Measurements from ENCODE around the gene MYO10.

MYO10 gene

GRCh38 chr5:16963821-16964220, 27.7 kb upstream of the MYO10 start:
- no peaks in the 10 kb centered on the region for H3K9me3 ChIP-seq (ENCODE audit: low read length)
- no peaks in the 10 kb centered on the region for H3K27me3 ChIP-seq (ENCODE audit: insufficient read depth, low read length)
- no peaks in the 10 kb centered on the region for H3K4me1 ChIP-seq (ENCODE audit: insufficient read depth, low read length)
- no peaks in the 10 kb centered on the region for H3K36me3 ChIP-seq (ENCODE audit: insufficient read depth, low read length)
- H2AFZ ChIP-seq (ENCODE audit: low read depth, low read length): no peak overlapping the region
- no peak overlapping the region for H3K4me3 ChIP-seq (ENCODE audit: low read length)

DNA sequence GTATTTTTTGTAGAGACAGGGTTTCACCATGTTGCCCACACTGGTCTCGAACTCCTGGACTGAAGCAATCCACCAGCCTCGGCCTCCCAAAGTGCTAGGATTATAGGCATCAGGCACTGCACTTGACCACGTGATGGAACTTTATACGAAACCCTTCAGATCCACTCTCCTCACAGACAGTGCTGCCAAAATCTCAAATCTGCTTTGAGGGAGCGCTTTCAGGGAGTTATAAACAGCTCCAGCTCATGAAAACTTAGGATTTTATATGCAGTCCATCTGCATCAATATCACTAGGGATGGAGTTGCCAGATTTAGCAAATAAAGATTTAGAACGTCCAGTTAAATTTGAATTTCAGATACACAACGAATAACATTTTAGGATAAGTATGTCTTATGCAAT, 25.0 kb upstream of the MYO10 start:
- H3K27me3 ChIP-seq (ENCODE audit: insufficient read depth, low read length): no peaks in the 10 kb centered on the region
- H3K4me1 ChIP-seq (ENCODE audit: insufficient read depth, low read length): no peaks in the 10 kb centered on the region
- no peaks in the 10 kb centered on the region for H3K9me3 ChIP-seq (ENCODE audit: low read length)
- H3K4me3 ChIP-seq (ENCODE audit: low read length): no peak overlapping the region
- no peak overlapping the region for H2AFZ ChIP-seq (ENCODE audit: low read depth, low read length)
- H3K36me3 ChIP-seq (ENCODE audit: insufficient read depth, low read length): no peaks in the 10 kb centered on the region

DNA sequence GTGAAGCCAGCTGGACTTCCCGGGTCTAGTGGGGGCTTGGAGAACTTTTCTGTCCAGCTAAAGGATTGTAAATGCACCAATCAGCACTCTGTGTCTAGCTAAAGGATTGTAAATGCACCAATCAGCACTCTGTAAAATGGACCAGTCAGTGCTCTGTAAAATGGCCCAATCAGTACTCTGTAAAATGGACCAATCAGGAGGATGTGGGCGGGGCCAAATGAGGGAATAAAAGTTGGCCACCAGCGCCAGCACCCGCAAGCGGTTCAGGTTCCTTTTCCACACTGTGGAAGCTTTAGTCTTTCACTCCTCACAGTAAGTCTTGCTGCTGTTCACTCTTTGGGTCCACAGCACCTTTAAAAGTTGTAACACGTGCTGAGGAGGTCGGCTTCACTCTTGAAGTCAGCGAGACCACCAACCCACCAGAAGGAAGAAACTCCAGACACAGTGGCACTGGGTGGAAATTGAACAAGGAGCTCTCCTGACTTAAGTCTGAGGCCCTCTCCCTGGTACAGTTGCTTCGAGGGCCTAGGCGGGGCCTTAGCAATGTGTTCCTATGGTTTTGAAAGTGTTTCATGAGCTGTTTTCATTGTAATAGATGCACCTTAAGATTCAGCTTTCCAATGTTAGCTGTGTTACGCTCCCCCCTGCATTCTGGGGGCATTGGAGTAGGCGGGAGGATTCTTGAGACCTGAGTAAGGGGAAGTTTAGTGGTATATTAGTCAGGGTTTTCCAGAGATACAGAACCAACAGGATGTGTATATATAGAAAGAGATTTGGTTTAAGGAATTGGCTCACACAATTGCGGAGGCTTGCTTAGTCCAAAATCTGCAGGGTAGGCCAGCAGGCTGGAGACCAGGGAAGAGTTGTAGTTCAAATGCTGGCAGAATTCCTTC, 21.5 kb upstream of the MYO10 start:
- H3K4me3 ChIP-seq (ENCODE audit: low read length): no peak overlapping the region
- H3K36me3 ChIP-seq (ENCODE audit: insufficient read depth, low read length): no peaks in the 10 kb centered on the region
- H3K4me1 ChIP-seq (ENCODE audit: insufficient read depth, low read length): no peaks in the 10 kb centered on the region
- H3K9me3 ChIP-seq (ENCODE audit: low read length): no peaks in the 10 kb centered on the region
- H3K27me3 ChIP-seq (ENCODE audit: insufficient read depth, low read length): no peaks in the 10 kb centered on the region
- H2AFZ ChIP-seq (ENCODE audit: low read depth, low read length): no peak overlapping the region

- Histone ChIP-seq H3K27me3 (ENCODE audit: insufficient read depth, low read length) (no peaks in the 10 kb centered on the region), H3K9me3 (ENCODE audit: low read length) (no peaks in the 10 kb centered on the region)
Observed at GRCh38 chr5:16953729-16954128, 17.6 kb upstream of the MYO10 start.

DNA sequence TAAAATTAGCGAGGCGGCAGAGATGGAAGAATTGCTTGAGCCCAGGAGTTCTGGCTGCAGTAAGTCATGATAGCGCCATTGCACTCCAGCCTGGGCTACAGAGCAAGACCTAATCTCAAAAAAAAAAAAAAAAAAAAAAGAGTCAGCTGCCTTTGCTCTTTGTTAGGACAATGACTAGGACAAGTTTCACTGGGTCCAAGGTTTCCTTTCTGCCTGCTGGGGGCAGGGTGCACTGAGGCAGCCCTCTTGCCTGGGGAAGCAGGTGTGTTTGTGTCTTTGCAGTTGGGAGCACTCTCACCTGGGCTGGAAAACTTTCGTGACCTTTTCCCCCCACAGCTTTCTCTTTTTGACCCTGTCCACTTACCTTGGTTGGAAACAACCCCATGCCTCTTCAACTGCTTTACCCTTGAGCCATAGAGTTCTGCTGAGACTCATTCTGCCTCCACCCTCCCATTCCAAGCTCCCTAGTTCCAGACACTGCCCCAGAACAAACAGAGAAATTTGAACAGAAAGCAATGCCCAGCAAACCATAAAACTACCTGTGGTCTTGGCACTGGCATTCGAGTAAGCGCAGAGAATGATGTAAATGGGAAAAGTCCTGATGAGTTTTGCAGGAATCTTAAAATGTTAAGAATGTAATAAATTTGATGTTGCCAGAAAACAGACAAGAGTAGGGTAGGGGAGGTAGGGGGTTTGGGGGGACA, 17.0 kb upstream of the MYO10 start:
- H3K4me1 ChIP-seq (ENCODE audit: insufficient read depth, low read length): no peaks in the 10 kb centered on the region
- no peak overlapping the region for H2AFZ ChIP-seq (ENCODE audit: low read depth, low read length)
- H3K4me3 ChIP-seq (ENCODE audit: low read length): no peak overlapping the region
- H3K36me3 ChIP-seq (ENCODE audit: insufficient read depth, low read length): no peaks in the 10 kb centered on the region
- no peaks in the 10 kb centered on the region for H3K9me3 ChIP-seq (ENCODE audit: low read length)
- H3K27me3 ChIP-seq (ENCODE audit: insufficient read depth, low read length): no peaks in the 10 kb centered on the region

More at GRCh38 chr5:16953729-16954128, 17.6 kb upstream of the MYO10 start:
- H2AFZ ChIP-seq (ENCODE audit: low read depth, low read length): no peak overlapping the region
- no peaks in the 10 kb centered on the region for H3K36me3 ChIP-seq (ENCODE audit: insufficient read depth, low read length)
- H3K4me1 ChIP-seq (ENCODE audit: insufficient read depth, low read length): no peaks in the 10 kb centered on the region
- H3K4me3 ChIP-seq (ENCODE audit: low read length): no peak overlapping the region

- Histone ChIP-seq H3K9me3 (ENCODE audit: low read length) (peaks cover 4% of the 10 kb centered on the region), H3K27me3 (ENCODE audit: insufficient read depth, low read length) (no peaks in the 10 kb centered on the region), H3K4me3 (ENCODE audit: low read length) (no peak overlapping the region), H3K4me1 (ENCODE audit: insufficient read depth, low read length) (no peaks in the 10 kb centered on the region), H3K36me3 (ENCODE audit: insufficient read depth, low read length) (no peaks in the 10 kb centered on the region), H2AFZ (ENCODE audit: low read depth, low read length) (no peak overlapping the region)
Observed at GRCh38 chr5:16946725-16947124, 10.6 kb upstream of the MYO10 start.

GRCh38 chr5:16944816-16945562, 8.9 kb upstream of the MYO10 start:
- Histone ChIP-seq H3K9me3 (ENCODE audit: low read length) (peaks cover 4% of the 10 kb centered on the region), H3K4me1 (ENCODE audit: insufficient read depth, low read length) (no peaks in the 10 kb centered on the region), H3K4me3 (ENCODE audit: low read length) (no peak overlapping the region), H3K36me3 (ENCODE audit: insufficient read depth, low read length) (no peaks in the 10 kb centered on the region), H2AFZ (ENCODE audit: low read depth, low read length) (no peak overlapping the region), H3K27me3 (ENCODE audit: insufficient read depth, low read length) (peaks cover 4% of the 10 kb centered on the region)

GRCh38 chr5:16943846-16944678, 8.0 kb upstream of the MYO10 start:
- Histone ChIP-seq H3K9me3 (ENCODE audit: low read length) (peaks cover 4% of the 10 kb centered on the region), H3K27me3 (ENCODE audit: insufficient read depth, low read length) (peaks cover 12% of the 10 kb centered on the region), H3K4me3 (ENCODE audit: low read length) (no peak overlapping the region), H3K4me1 (ENCODE audit: insufficient read depth, low read length) (no peaks in the 10 kb centered on the region), H3K36me3 (ENCODE audit: insufficient read depth, low read length) (no peaks in the 10 kb centered on the region), H2AFZ (ENCODE audit: low read depth, low read length) (no peak overlapping the region)

DNA sequence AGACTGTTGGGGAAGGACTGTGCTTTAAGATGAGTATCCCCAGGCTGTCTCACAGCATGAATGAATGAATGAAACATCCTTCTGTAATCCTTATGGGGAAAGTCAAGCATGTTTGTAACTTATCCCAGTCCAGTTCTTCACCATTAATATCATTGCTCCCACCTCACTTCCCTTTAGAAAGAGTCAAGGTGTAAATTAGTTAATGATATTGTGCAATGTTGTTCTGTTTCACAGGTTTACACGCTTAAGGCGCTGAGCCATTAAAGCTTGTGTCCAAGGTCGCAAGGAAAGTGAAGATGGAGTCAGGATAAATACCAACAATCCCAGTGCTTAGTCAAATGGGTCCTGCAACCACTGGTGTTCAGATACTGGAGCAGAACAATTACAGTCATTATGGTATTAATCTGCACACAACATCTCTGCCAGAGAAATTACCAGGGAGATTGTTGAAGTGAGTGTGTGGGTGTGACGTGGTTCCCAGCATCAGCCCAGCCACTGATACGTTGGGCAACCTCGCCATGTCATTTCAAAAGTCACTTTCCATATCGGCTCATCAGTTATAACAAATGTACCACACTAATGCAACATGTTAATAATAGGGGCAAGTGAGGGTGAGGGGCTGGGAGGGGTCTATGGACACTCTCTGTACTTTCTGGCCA, 1.5 kb upstream of the MYO10 start:
- no peak overlapping the region for H3K4me3 ChIP-seq (ENCODE audit: low read length)

GRCh38 chr5:16936989-16937438, 926 bp upstream of the MYO10 start:
- H3K27me3 ChIP-seq (ENCODE audit: insufficient read depth, low read length): peaks cover 30% of the 10 kb centered on the region
- no peaks in the 10 kb centered on the region for H3K9me3 ChIP-seq (ENCODE audit: low read length)
- peaks cover 14% of the 10 kb centered on the region for H3K4me1 ChIP-seq (ENCODE audit: insufficient read depth, low read length)
- H2AFZ ChIP-seq (ENCODE audit: low read depth, low read length): peak overlapping the region; percentile 99
- H3K36me3 ChIP-seq (ENCODE audit: insufficient read depth, low read length): no peaks in the 10 kb centered on the region
- peak overlapping the region; percentile 67 for H3K4me3 ChIP-seq (ENCODE audit: low read length)

More for the DNA sequence above, 1.5 kb upstream of the MYO10 start:
- no peaks in the 10 kb centered on the region for H3K9me3 ChIP-seq (ENCODE audit: low read length)
- H2AFZ ChIP-seq (ENCODE audit: low read depth, low read length): no peak overlapping the region
- no peaks in the 10 kb centered on the region for H3K36me3 ChIP-seq (ENCODE audit: insufficient read depth, low read length)
- H3K27me3 ChIP-seq (ENCODE audit: insufficient read depth, low read length): peaks cover 30% of the 10 kb centered on the region
- peaks cover 14% of the 10 kb centered on the region for H3K4me1 ChIP-seq (ENCODE audit: insufficient read depth, low read length)

DNA sequence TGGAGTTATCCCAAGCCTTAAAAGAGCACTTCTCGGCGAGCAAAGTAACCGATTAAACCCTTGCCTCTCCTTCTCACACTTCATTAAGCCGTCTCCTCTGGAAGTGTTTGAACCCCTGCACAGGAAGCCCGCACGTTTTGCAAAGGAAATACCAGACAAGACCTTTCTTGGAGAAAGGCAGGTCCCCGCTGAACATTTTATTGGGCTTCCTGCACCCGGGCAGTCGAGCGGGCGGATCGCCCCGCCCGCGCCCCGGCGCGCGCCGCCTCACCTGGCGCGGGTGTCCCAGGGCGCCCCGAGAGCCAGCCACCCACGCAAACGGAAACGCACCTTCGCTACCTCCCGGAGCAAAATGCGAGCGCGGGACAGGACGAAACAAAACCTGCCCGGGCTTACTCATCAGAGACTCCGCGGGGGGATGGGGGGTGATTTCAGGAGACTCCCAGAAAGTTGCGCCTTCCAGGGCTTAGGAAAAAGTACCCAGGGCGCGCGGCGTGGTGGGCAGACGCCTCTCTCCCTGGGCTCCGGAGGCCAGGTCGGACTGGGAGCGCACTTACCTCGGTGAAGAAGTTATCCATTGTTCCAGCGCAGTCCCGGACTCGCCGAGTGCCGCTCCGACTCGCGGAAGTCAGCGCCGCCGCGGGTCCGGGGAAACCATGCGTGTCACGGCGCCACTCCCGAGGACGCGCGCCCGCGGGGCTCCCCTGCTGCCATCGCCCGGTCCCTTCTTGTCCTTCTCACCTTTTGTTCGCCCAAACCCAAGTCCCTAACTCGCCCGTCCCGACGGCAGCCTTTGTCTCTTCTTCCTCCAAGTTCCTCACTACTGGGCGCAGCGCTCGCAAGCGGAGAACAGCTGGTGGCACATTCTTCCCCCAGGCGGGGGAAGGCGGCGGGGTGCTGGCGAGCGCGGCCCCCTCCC, 598 bp downstream of the MYO10 start:
- H3K4me1 ChIP-seq (ENCODE audit: insufficient read depth, low read length): peaks cover 14% of the 10 kb centered on the region
- no peaks in the 10 kb centered on the region for H3K9me3 ChIP-seq (ENCODE audit: low read length)
- no peaks in the 10 kb centered on the region for H3K36me3 ChIP-seq (ENCODE audit: insufficient read depth, low read length)
- peak overlapping the region; percentile 99 for H2AFZ ChIP-seq (ENCODE audit: low read depth, low read length)
- H3K4me3 ChIP-seq (ENCODE audit: low read length): peak overlapping the region; percentile 76
- H3K27me3 ChIP-seq (ENCODE audit: insufficient read depth, low read length): peaks cover 30% of the 10 kb centered on the region

Measured in neuron (in vitro differentiated cells).